GM23338 (cell line): Measurements from ENCODE around the gene NANP. TPM values are rescaled to one million over a fixed set of nuclear protein-coding genes. Genes with fewer than 3 reads are reported as not detected.
A peak's percentile ranks its signal among the peaks of the same experiment; 100 is the strongest.

ENCODE experiments used
- ATAC-seq: fragments of 200-7000 bp; cut with Tn5 transposase; 3 replicates; pipeline ENCODE4 v1.9.1; 2020
- DNase-seq: peaks from one replicate; pipeline ENCODE4 v3.0.0-alpha.2; 2015; ENCODE audit warnings: low spot score
- H2AFZ ChIP-seq: fragments of 200-600 bp; sonication (generic); 2 replicates; pipeline ENCODE4 v1.8.0; 2016; ENCODE audit warnings: antibody characterized with exemption, mild to moderate bottlenecking, moderate library complexity
- H3F3A ChIP-seq: fragments of 200-600 bp; sonication (generic); replicated peaks from 2 replicates; pipeline ENCODE4 v1.8.0; 2017; ENCODE audit warnings: antibody characterized with exemption, mixed run types, low read depth
- H3K27ac ChIP-seq: fragments of 200-600 bp; sonication (generic); 2 replicates; pipeline ENCODE4 v1.6.1; 2016; ENCODE audit warnings: low read depth
- H3K27me3 ChIP-seq: fragments of 200-600 bp; sonication (generic); 2 replicates; pipeline ENCODE4 v1.8.0; 2016; ENCODE audit warnings: mild to moderate bottlenecking, mixed run types, moderate library complexity; ENCODE audit not compliant: insufficient read depth
- H3K36me3 ChIP-seq: fragments of 200-600 bp; sonication (generic); 2 replicates; pipeline ENCODE4 v1.8.0; 2016; ENCODE audit warnings: mild to moderate bottlenecking; ENCODE audit not compliant: insufficient read depth
- H3K4me1 ChIP-seq: fragments of 200-600 bp; sonication (generic); 2 replicates; pipeline ENCODE4 v1.8.0; 2016; ENCODE audit warnings: mild to moderate bottlenecking, moderate library complexity; ENCODE audit not compliant: insufficient read depth
- H3K4me2 ChIP-seq: fragments of 200-600 bp; sonication (generic); 2 replicates; pipeline ENCODE4 v1.7.1; 2017; ENCODE audit warnings: mixed run types
- H3K4me3 ChIP-seq: fragments of 200-600 bp; sonication (generic); 2 replicates; pipeline ENCODE4 v1.6.1; 2016; ENCODE audit warnings: mixed run types
- H3K79me2 ChIP-seq: fragments of 200-600 bp; sonication (generic); replicated peaks from 2 replicates; pipeline ENCODE4 v1.8.0; 2017; ENCODE audit warnings: mild to moderate bottlenecking; ENCODE audit not compliant: insufficient read depth
- H3K9me2 ChIP-seq: fragments of 200-600 bp; sonication (generic); 2 replicates; pipeline ENCODE4 v1.8.0; 2017; ENCODE audit not compliant: insufficient read depth
- H4K20me1 ChIP-seq: fragments of 200-600 bp; sonication (generic); replicated peaks from 2 replicates; pipeline ENCODE4 v1.8.0; 2017; ENCODE audit warnings: mild to moderate bottlenecking; ENCODE audit not compliant: insufficient read depth
- H3K27ac Mint-ChIP-seq: 2 replicates; pipeline ENCODE4 v1.8.0; 2020; ENCODE audit warnings: inconsistent platforms, mild to moderate bottlenecking, moderate library complexity, mixed read lengths
- H3K27me3 Mint-ChIP-seq: 3 replicates; pipeline ENCODE4 v1.8.0; 2022; ENCODE audit warnings: low read depth, mild to moderate bottlenecking, moderate library complexity, mixed read lengths, inconsistent platforms; ENCODE audit not compliant: insufficient read depth, poor library complexity
- H3K36me3 Mint-ChIP-seq: 3 replicates; pipeline ENCODE4 v1.8.0; 2021; ENCODE audit warnings: low read depth, mild to moderate bottlenecking, inconsistent platforms, moderate library complexity, mixed read lengths
- H3K4me1 Mint-ChIP-seq: 3 replicates; pipeline ENCODE4 v1.8.0; 2020; ENCODE audit warnings: mild to moderate bottlenecking, inconsistent platforms, mixed read lengths
- H3K4me3 Mint-ChIP-seq: 3 replicates; pipeline ENCODE4 v1.8.0; 2021; ENCODE audit warnings: moderate library complexity, mild to moderate bottlenecking, inconsistent platforms, mixed read lengths
- H3K9me3 Mint-ChIP-seq: 3 replicates; pipeline ENCODE4 v1.8.0; 2020; ENCODE audit warnings: moderate library complexity, mild to moderate bottlenecking, inconsistent platforms, mixed read lengths
- CREB1 ChIP-seq: fragments of 250-450 bp; sonication (Bioruptor Pico); IDR thresholded peaks from 2 replicates; pipeline ENCODE4 v1.5.0; 2020; ENCODE audit warnings: low read depth, mild to moderate bottlenecking, moderate library complexity
- EZH2 ChIP-seq: fragments of 200-600 bp; sonication (generic); IDR thresholded peaks from one replicate; pipeline ENCODE4 v1.8.0; 2017; ENCODE audit warnings: antibody characterized with exemption, mild to moderate bottlenecking, low read depth; ENCODE audit not compliant: unreplicated experiment
- EZH2phosphoT487 ChIP-seq: fragments of 200-600 bp; sonication (generic); IDR thresholded peaks from one replicate; pipeline ENCODE4 v1.8.1; 2018; ENCODE audit warnings: antibody characterized with exemption; ENCODE audit not compliant: unreplicated experiment
- JUNB ChIP-seq: IDR thresholded peaks from one replicate; pipeline ENCODE4 v1.6.1; 2016; ENCODE audit warnings: antibody characterized with exemption; ENCODE audit not compliant: unreplicated experiment
- NANOG ChIP-seq: IDR thresholded peaks from 2 replicates; pipeline ENCODE4 v1.6.1; 2016; ENCODE audit warnings: antibody characterized with exemption, borderline replicate concordance
- POLR2AphosphoS5 ChIP-seq: IDR thresholded peaks from 2 replicates; pipeline ENCODE4 v1.6.1; 2016; ENCODE audit warnings: antibody characterized with exemption, low read depth
- STAT1 ChIP-seq: IDR thresholded peaks from one replicate; pipeline ENCODE4 v1.6.1; 2016; ENCODE audit warnings: antibody characterized with exemption; ENCODE audit not compliant: unreplicated experiment
- ZNF114 ChIP-seq: fragments of 250-450 bp; sonication (Bioruptor Pico); IDR thresholded peaks from 2 replicates; pipeline ENCODE4 v1.5.0; 2020; ENCODE audit warnings: mild to moderate bottlenecking, moderate library complexity
- ZNF331 ChIP-seq: fragments of 250-450 bp; sonication (Bioruptor Pico); IDR thresholded peaks from 2 replicates; pipeline ENCODE4 v1.5.0; 2020; ENCODE audit warnings: low read depth, mild to moderate bottlenecking, moderate library complexity
- polyA plus RNA-seq: library from polyadenylated mRNA; unstranded; fragments of >200 nt; fragmentation: Nextera tagmentation; extraction: Ambion mirVana; gene quantifications from 2 replicates; pipeline ENCODE4 v1.2.1, GENCODE V29; 2016
- total RNA-seq: library from RNA; depleted of rRNA; stranded (reverse); fragments of >200 nt; shearing (Covaris generic); gene quantifications from 2 replicates; pipeline ENCODE4 v1.2.3, GENCODE V29; 2014
- TF ChIP-seq, protein P1 (sequence below): IDR thresholded peaks from one replicate; pipeline ENCODE4 v1.6.1; 2018; ENCODE audit warnings: antibody characterized with exemption; ENCODE audit not compliant: unreplicated experiment
- TF ChIP-seq, protein P2 (sequence below): fragments of 250-450 bp; sonication (Bioruptor Pico); IDR thresholded peaks from 2 replicates; pipeline ENCODE4 v1.5.0; 2020; ENCODE audit warnings: mild to moderate bottlenecking, moderate library complexity
- TF ChIP-seq, protein P3 (sequence below), 2 experiments: fragments of 200-600 bp in 1 of 2; sonication (generic) in 1 of 2; conservative IDR thresholded peaks; 2 replicates each; pipeline versions ENCODE4 v1.5.1 to v1.6.1; 2016 to 2017; ENCODE audit warnings: antibody characterized with exemption in 2 of 2, low read depth in 2 of 2, mild to moderate bottlenecking in 2 of 2, moderate library complexity in 1 of 2
- TF ChIP-seq, protein P4 (sequence below): IDR thresholded peaks from 2 replicates; pipeline ENCODE4 v1.6.1; 2016; ENCODE audit warnings: antibody characterized with exemption

The NANP gene
- total and polyA plus RNA-seq, 2 experiments from 2014 or later: 3.9 to 7.6 TPM

DNA sequence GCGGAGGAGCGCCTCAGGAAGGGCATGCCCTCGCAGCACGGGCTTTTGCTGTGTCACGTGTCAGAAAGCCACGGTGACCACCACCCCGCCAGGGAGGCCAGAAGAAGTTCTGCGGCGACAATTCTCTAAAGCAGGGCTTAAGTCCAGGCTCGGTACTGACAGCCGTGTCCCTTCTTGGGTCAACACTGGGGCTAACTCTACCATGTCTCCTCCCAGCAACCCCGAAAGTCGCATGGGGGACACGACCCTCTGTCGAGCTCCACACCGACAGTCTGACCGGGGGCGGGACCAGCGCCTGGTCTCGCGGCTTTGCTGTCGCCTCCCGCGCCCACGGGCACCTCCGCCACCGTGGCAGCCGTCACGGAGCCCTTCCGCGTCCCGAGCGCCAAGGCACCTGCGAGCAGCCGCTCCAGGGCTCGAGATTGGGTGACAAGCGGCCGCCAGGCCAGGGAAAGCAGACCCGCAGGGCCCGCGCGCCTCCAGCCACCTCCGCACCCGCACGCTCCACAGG is 534 bp downstream of the NANP start:
- peak; percentile 20 for ATAC-seq
- Histone ChIP-seq H3F3A (peaks cover 2% of the 10 kb centered on the region; the same call in 1 of the 2 replicates), H3K27me3 (peaks cover 27% of the 10 kb centered on the region), H2AFZ (peak overlapping the region; percentile 99), H3K36me3 (no peaks in the 10 kb centered on the region), H3K9me2 (no peaks in the 10 kb centered on the region), H3K4me2 (peak overlapping the region; percentile 95), H4K20me1 (no peaks in the 10 kb centered on the region; the same call in 1 of the 2 replicates), H3K4me1 (peaks cover 31% of the 10 kb centered on the region), H3K4me3 (peak overlapping the region; percentile 81), H3K79me2 (peaks cover 42% of the 10 kb centered on the region), H3K27ac (no peak overlapping the region)
- Mint-ChIP-seq H3K9me3 (peaks cover 14% of the 10 kb centered on the region), H3K4me1 (peaks cover 43% of the 10 kb centered on the region), H3K27ac (no peak overlapping the region), H3K4me3 (peak overlapping the region; percentile 81), H3K27me3 (peaks cover 18% of the 10 kb centered on the region), H3K36me3 (peaks cover 15% of the 10 kb centered on the region)
- peak; percentile 27 for DNase-seq
- TF ChIP-seq STAT1: no peak
- TF ChIP-seq ZNF114: no peak
- no peak for TF ChIP-seq ZNF331 (CRISPR knock-in tag)
- no peak for TF ChIP-seq JUNB
- TF ChIP-seq, protein P1, sequence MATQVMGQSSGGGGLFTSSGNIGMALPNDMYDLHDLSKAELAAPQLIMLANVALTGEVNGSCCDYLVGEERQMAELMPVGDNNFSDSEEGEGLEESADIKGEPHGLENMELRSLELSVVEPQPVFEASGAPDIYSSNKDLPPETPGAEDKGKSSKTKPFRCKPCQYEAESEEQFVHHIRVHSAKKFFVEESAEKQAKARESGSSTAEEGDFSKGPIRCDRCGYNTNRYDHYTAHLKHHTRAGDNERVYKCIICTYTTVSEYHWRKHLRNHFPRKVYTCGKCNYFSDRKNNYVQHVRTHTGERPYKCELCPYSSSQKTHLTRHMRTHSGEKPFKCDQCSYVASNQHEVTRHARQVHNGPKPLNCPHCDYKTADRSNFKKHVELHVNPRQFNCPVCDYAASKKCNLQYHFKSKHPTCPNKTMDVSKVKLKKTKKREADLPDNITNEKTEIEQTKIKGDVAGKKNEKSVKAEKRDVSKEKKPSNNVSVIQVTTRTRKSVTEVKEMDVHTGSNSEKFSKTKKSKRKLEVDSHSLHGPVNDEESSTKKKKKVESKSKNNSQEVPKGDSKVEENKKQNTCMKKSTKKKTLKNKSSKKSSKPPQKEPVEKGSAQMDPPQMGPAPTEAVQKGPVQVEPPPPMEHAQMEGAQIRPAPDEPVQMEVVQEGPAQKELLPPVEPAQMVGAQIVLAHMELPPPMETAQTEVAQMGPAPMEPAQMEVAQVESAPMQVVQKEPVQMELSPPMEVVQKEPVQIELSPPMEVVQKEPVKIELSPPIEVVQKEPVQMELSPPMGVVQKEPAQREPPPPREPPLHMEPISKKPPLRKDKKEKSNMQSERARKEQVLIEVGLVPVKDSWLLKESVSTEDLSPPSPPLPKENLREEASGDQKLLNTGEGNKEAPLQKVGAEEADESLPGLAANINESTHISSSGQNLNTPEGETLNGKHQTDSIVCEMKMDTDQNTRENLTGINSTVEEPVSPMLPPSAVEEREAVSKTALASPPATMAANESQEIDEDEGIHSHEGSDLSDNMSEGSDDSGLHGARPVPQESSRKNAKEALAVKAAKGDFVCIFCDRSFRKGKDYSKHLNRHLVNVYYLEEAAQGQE: no peak
- TF ChIP-seq, protein P2, sequence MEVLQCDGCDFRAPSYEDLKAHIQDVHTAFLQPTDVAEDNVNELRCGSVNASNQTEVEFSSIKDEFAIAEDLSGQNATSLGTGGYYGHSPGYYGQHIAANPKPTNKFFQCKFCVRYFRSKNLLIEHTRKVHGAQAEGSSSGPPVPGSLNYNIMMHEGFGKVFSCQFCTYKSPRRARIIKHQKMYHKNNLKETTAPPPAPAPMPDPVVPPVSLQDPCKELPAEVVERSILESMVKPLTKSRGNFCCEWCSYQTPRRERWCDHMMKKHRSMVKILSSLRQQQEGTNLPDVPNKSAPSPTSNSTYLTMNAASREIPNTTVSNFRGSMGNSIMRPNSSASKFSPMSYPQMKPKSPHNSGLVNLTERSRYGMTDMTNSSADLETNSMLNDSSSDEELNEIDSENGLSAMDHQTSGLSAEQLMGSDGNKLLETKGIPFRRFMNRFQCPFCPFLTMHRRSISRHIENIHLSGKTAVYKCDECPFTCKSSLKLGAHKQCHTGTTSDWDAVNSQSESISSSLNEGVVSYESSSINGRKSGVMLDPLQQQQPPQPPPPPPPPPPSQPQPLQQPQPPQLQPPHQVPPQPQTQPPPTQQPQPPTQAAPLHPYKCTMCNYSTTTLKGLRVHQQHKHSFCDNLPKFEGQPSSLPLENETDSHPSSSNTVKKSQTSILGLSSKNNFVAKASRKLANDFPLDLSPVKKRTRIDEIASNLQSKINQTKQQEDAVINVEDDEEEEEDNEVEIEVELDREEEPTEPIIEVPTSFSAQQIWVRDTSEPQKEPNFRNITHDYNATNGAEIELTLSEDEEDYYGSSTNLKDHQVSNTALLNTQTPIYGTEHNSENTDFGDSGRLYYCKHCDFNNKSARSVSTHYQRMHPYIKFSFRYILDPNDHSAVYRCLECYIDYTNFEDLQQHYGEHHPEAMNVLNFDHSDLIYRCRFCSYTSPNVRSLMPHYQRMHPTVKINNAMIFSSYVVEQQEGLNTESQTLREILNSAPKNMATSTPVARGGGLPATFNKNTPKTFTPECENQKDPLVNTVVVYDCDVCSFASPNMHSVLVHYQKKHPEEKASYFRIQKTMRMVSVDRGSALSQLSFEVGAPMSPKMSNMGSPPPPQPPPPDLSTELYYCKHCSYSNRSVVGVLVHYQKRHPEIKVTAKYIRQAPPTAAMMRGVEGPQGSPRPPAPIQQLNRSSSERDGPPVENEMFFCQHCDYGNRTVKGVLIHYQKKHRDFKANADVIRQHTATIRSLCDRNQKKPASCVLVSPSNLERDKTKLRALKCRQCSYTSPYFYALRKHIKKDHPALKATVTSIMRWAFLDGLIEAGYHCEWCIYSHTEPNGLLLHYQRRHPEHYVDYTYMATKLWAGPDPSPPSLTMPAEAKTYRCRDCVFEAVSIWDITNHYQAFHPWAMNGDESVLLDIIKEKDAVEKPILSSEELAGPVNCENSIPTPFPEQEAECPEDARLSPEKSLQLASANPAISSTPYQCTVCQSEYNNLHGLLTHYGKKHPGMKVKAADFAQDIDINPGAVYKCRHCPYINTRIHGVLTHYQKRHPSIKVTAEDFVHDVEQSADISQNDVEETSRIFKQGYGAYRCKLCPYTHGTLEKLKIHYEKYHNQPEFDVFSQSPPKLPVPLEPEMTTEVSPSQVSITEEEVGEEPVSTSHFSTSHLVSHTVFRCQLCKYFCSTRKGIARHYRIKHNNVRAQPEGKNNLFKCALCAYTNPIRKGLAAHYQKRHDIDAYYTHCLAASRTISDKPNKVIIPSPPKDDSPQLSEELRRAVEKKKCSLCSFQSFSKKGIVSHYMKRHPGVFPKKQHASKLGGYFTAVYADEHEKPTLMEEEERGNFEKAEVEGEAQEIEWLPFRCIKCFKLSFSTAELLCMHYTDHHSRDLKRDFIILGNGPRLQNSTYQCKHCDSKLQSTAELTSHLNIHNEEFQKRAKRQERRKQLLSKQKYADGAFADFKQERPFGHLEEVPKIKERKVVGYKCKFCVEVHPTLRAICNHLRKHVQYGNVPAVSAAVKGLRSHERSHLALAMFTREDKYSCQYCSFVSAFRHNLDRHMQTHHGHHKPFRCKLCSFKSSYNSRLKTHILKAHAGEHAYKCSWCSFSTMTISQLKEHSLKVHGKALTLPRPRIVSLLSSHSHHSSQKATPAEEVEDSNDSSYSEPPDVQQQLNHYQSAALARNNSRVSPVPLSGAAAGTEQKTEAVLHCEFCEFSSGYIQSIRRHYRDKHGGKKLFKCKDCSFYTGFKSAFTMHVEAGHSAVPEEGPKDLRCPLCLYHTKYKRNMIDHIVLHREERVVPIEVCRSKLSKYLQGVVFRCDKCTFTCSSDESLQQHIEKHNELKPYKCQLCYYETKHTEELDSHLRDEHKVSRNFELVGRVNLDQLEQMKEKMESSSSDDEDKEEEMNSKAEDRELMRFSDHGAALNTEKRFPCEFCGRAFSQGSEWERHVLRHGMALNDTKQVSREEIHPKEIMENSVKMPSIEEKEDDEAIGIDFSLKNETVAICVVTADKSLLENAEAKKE (CRISPR knock-in tag): no peak
- no peak for TF ChIP-seq CREB1 (CRISPR knock-in tag)
- TF ChIP-seq EZH2: no peak
- TF ChIP-seq NANOG: no peak
- TF ChIP-seq, protein P3, sequence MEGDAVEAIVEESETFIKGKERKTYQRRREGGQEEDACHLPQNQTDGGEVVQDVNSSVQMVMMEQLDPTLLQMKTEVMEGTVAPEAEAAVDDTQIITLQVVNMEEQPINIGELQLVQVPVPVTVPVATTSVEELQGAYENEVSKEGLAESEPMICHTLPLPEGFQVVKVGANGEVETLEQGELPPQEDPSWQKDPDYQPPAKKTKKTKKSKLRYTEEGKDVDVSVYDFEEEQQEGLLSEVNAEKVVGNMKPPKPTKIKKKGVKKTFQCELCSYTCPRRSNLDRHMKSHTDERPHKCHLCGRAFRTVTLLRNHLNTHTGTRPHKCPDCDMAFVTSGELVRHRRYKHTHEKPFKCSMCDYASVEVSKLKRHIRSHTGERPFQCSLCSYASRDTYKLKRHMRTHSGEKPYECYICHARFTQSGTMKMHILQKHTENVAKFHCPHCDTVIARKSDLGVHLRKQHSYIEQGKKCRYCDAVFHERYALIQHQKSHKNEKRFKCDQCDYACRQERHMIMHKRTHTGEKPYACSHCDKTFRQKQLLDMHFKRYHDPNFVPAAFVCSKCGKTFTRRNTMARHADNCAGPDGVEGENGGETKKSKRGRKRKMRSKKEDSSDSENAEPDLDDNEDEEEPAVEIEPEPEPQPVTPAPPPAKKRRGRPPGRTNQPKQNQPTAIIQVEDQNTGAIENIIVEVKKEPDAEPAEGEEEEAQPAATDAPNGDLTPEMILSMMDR (conservative IDR thresholded peaks at IDR 0.05; ENCODE audit: low read depth in 2 of 2): no peak
- no peak for TF ChIP-seq EZH2phosphoT487
- TF ChIP-seq, protein P4, sequence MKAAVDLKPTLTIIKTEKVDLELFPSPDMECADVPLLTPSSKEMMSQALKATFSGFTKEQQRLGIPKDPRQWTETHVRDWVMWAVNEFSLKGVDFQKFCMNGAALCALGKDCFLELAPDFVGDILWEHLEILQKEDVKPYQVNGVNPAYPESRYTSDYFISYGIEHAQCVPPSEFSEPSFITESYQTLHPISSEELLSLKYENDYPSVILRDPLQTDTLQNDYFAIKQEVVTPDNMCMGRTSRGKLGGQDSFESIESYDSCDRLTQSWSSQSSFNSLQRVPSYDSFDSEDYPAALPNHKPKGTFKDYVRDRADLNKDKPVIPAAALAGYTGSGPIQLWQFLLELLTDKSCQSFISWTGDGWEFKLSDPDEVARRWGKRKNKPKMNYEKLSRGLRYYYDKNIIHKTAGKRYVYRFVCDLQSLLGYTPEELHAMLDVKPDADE: no peak
- TF ChIP-seq POLR2AphosphoS5: no peak
